ENCODE results near the gene C10orf67.
A peak's percentile ranks its signal among the peaks of the same experiment; 100 is the strongest.
"Not testable (repeated sequence)": the region's sequence is repeated elsewhere in the genome, so short reads cannot be mapped to it uniquely, and the experiment has no call there.

Gene C10orf67

GRCh38 chr10:23241779-23242178, 102.8 kb downstream of the C10orf67 start:
- H3K4me3 Mint-ChIP-seq; H3K36me3 Mint-ChIP-seq; DNase-seq; H3K27ac Mint-ChIP-seq; H3K4me1 Mint-ChIP-seq; H3K27me3 Mint-ChIP-seq; ATAC-seq (replicated peaks): not testable (repeated sequence)
- H3K9me3 Mint-ChIP-seq = peaks cover 14 to 20% of the 10 kb centered on the region in 2 donors

- Mint-ChIP-seq H3K36me3 (peaks cover 0 to 6% of the 10 kb centered on the region in 2 donors), H3K4me3 (no peak overlapping the region), H3K27ac (no peak overlapping the region), H3K27me3 (peaks cover 0 to 11% of the 10 kb centered on the region in 2 donors), H3K9me3 (peaks cover 11 to 14% of the 10 kb centered on the region in 2 donors), H3K4me1 (no peaks in the 10 kb centered on the region)
- DNase-seq = no peak
- ATAC-seq (replicated peaks) = no peak
Measured at GRCh38 chr10:23238015-23238414, 106.6 kb downstream of the C10orf67 start.

GRCh38 chr10:23230582-23230981, 114.0 kb downstream of the C10orf67 start:
- H3K27me3 Mint-ChIP-seq = peaks cover 7 to 8% of the 10 kb centered on the region in 2 donors
- no peak for ATAC-seq (replicated peaks)
- no peaks in the 10 kb centered on the region for H3K4me1 Mint-ChIP-seq
- no peak for DNase-seq
- peaks cover 8 to 10% of the 10 kb centered on the region in 2 donors for H3K9me3 Mint-ChIP-seq
- no peak overlapping the region for H3K27ac Mint-ChIP-seq
- no peaks in the 10 kb centered on the region for H3K36me3 Mint-ChIP-seq
- no peak overlapping the region for H3K4me3 Mint-ChIP-seq

GRCh38 chr10:23217471-23217870, 127.1 kb downstream of the C10orf67 start:
- Mint-ChIP-seq H3K4me3 (no peak overlapping the region), H3K9me3 (no peaks in the 10 kb centered on the region), H3K27ac (no peak overlapping the region), H3K4me1 (no peaks in the 10 kb centered on the region), H3K27me3 (peaks cover 16 to 26% of the 10 kb centered on the region in 2 donors), H3K36me3 (no peaks in the 10 kb centered on the region)
- ATAC-seq (replicated peaks) (no peak), DNase-seq (no peak)

- peaks cover 40 to 51% of the 10 kb centered on the region in 2 donors for H3K27me3 Mint-ChIP-seq
- no peaks in the 10 kb centered on the region for H3K36me3 Mint-ChIP-seq
- ATAC-seq (replicated peaks) = no peak
- H3K27ac Mint-ChIP-seq = no peak overlapping the region
- no peaks in the 10 kb centered on the region for H3K9me3 Mint-ChIP-seq
- no peak overlapping the region for H3K4me3 Mint-ChIP-seq
- H3K4me1 Mint-ChIP-seq = no peaks in the 10 kb centered on the region
- DNase-seq = no peak
Measured at GRCh38 chr10:23205972-23206642, 138.5 kb downstream of the C10orf67 start.

GRCh38 chr10:23204773-23205172, 139.8 kb downstream of the C10orf67 start:
- Mint-ChIP-seq H3K27ac (no peak overlapping the region), H3K4me1 (no peaks in the 10 kb centered on the region), H3K4me3 (no peak overlapping the region), H3K27me3 (peaks cover 51 to 55% of the 10 kb centered on the region in 2 donors), H3K9me3 (no peaks in the 10 kb centered on the region), H3K36me3 (no peaks in the 10 kb centered on the region)
- ATAC-seq (replicated peaks) (no peak), DNase-seq (no peak)

- Mint-ChIP-seq H3K36me3 (no peaks in the 10 kb centered on the region), H3K4me3 (no peak overlapping the region), H3K27me3 (peaks cover 49 to 54% of the 10 kb centered on the region in 2 donors), H3K4me1 (no peaks in the 10 kb centered on the region), H3K27ac (no peak overlapping the region), H3K9me3 (no peaks in the 10 kb centered on the region)
- DNase-seq (no peak), ATAC-seq (replicated peaks) (no peak)
Measured at GRCh38 chr10:23203369-23204325, 140.9 kb downstream of the C10orf67 start.

GRCh38 chr10:23202779-23203178, 141.8 kb downstream of the C10orf67 start:
- Mint-ChIP-seq H3K4me1 (no peaks in the 10 kb centered on the region), H3K36me3 (no peaks in the 10 kb centered on the region), H3K27me3 (peaks cover 57 to 61% of the 10 kb centered on the region in 2 donors), H3K27ac (no peak overlapping the region), H3K4me3 (no peak overlapping the region), H3K9me3 (no peaks in the 10 kb centered on the region)
- DNase-seq (no peak), ATAC-seq (replicated peaks) (no peak)

- ATAC-seq (replicated peaks) (no peak), DNase-seq (no peak)
- Mint-ChIP-seq H3K36me3 (no peaks in the 10 kb centered on the region), H3K9me3 (no peaks in the 10 kb centered on the region), H3K27me3 (peaks cover 60 to 69% of the 10 kb centered on the region in 2 donors), H3K4me3 (no peak overlapping the region), H3K4me1 (no peaks in the 10 kb centered on the region), H3K27ac (no peak overlapping the region)
Measured at GRCh38 chr10:23201837-23202236, 142.8 kb downstream of the C10orf67 start.

GRCh38 chr10:23200997-23201652, 143.5 kb downstream of the C10orf67 start:
- H3K4me1 Mint-ChIP-seq = no peaks in the 10 kb centered on the region
- DNase-seq (no peak), ATAC-seq (replicated peaks) (no peak)
- H3K36me3 Mint-ChIP-seq = no peaks in the 10 kb centered on the region
- no peaks in the 10 kb centered on the region for H3K9me3 Mint-ChIP-seq
- H3K27ac Mint-ChIP-seq = peak overlapping the region; percentile 79
- peaks cover 67 to 76% of the 10 kb centered on the region in 2 donors for H3K27me3 Mint-ChIP-seq
- no peak overlapping the region for H3K4me3 Mint-ChIP-seq

GRCh38 chr10:23200586-23200985, 144.0 kb downstream of the C10orf67 start:
- Mint-ChIP-seq H3K9me3 (no peaks in the 10 kb centered on the region), H3K27ac (peak overlapping the region; percentile 79), H3K27me3 (peaks cover 72 to 82% of the 10 kb centered on the region in 2 donors), H3K4me1 (no peaks in the 10 kb centered on the region), H3K36me3 (no peaks in the 10 kb centered on the region), H3K4me3 (no peak overlapping the region)
- DNase-seq = no peak
- no peak for ATAC-seq (replicated peaks)

- DNase-seq (no peak), ATAC-seq (replicated peaks) (no peak)
- Mint-ChIP-seq H3K4me3 (no peak overlapping the region), H3K9me3 (no peaks in the 10 kb centered on the region), H3K27ac (peak overlapping the region; percentile 79), H3K36me3 (no peaks in the 10 kb centered on the region), H3K4me1 (no peaks in the 10 kb centered on the region), H3K27me3 (peaks cover 76 to 86% of the 10 kb centered on the region in 2 donors)
Measured at GRCh38 chr10:23199768-23200511, 144.7 kb downstream of the C10orf67 start.

GRCh38 chr10:23198940-23199767, 145.4 kb downstream of the C10orf67 start:
- DNase-seq = no peak
- H3K36me3 Mint-ChIP-seq = no peaks in the 10 kb centered on the region
- peaks cover 72 to 85% of the 10 kb centered on the region in 2 donors for H3K27me3 Mint-ChIP-seq
- H3K4me1 Mint-ChIP-seq = no peaks in the 10 kb centered on the region
- H3K4me3 Mint-ChIP-seq = no peak overlapping the region
- H3K27ac Mint-ChIP-seq = peak overlapping the region; percentile 79
- no peak for ATAC-seq (replicated peaks)
- H3K9me3 Mint-ChIP-seq = no peaks in the 10 kb centered on the region

Measured in stimulated activated naive B cell treated with anti-CD40 and anti-IgM and Interleukin-4, amounts not matched to agents 10 μg/mL and 1 μg/mL and 100 μg/mL, for 72 hours (primary cell).